ENCODE measurements around the gene EPHB6. TPM values are rescaled to one million over a fixed set of nuclear protein-coding genes. Genes with fewer than 3 reads are reported as not detected.

The EPHB6 gene
- total RNA-seq, 1 donor, result 4.0 TPM

DNA sequence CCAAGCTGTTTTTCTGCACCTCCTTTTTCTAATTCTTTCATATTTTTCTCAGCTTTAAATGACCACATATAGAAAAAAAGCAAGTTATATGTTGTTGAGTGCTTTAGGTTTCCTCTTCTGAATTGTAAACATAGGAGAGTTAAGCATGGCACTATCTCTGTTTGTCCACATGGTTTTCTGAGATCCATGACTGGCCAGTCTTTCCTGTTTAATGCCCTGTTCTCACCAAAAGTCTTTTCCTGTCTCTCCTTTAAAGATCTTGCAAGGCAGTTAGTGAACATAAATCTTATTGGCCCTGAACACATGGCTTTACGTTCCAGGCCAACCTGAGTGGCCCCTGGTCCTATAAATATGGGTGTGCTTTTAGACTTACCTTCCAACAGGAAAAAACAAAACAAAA lies 59.2 kb downstream of the EPHB6 start:
- H3K4me3 ChIP-seq (ENCODE audit: insufficient read depth, low read length), result no peak overlapping the region
- no peaks in the 10 kb centered on the region for H3K9me3 ChIP-seq (ENCODE audit: low read depth, low read length)
- no peaks in the 10 kb centered on the region for H4K20me1 ChIP-seq (ENCODE audit: insufficient read depth, low read length)
- TF ChIP-seq, protein P1, sequence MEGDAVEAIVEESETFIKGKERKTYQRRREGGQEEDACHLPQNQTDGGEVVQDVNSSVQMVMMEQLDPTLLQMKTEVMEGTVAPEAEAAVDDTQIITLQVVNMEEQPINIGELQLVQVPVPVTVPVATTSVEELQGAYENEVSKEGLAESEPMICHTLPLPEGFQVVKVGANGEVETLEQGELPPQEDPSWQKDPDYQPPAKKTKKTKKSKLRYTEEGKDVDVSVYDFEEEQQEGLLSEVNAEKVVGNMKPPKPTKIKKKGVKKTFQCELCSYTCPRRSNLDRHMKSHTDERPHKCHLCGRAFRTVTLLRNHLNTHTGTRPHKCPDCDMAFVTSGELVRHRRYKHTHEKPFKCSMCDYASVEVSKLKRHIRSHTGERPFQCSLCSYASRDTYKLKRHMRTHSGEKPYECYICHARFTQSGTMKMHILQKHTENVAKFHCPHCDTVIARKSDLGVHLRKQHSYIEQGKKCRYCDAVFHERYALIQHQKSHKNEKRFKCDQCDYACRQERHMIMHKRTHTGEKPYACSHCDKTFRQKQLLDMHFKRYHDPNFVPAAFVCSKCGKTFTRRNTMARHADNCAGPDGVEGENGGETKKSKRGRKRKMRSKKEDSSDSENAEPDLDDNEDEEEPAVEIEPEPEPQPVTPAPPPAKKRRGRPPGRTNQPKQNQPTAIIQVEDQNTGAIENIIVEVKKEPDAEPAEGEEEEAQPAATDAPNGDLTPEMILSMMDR (IDR thresholded peaks at IDR 0.05; ENCODE audit: extremely low read depth, low read depth, low read length), result no peak
- no peaks in the 10 kb centered on the region for H3K27me3 ChIP-seq (ENCODE audit: insufficient read depth, low read length)
- no peak overlapping the region for H3K27ac ChIP-seq (ENCODE audit: low read depth, low read length)
- H2AFZ ChIP-seq (ENCODE audit: low read length), result no peak overlapping the region
- DNase-seq (ENCODE audit: insufficient read length, low spot score, missing footprints), result no peak
- no peaks in the 10 kb centered on the region for H3K36me3 ChIP-seq (ENCODE audit: insufficient read depth, low read length)
- H3K4me1 ChIP-seq (ENCODE audit: insufficient read depth, low read length), result no peaks in the 10 kb centered on the region
- H3K4me2 ChIP-seq (ENCODE audit: insufficient read depth, low read length), result no peak overlapping the region
- H3K79me2 ChIP-seq (ENCODE audit: insufficient read depth, low read length), result no peaks in the 10 kb centered on the region

DNA sequence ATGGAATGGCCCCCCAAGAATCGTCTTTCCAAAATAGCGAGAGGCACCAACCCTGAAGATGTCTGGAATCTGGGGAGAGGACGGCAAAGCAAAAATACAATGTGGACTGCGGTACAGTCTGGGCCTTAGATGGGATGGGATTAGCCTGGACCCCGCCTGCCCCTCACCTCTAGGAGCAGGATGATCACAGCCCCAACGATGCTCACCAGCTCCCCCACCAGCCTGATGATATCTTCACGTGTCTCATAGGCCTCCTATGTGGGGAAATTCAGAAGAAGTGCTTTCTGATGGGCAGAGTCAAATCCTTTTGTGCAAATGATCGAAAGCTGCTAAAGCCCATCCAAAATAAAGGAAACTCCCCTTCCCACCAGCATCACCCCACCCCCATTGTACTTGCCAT lies 60.4 kb downstream of the EPHB6 start:
- Histone ChIP-seq H3K4me3 (ENCODE audit: insufficient read depth, low read length) (no peak overlapping the region), H4K20me1 (ENCODE audit: insufficient read depth, low read length) (no peaks in the 10 kb centered on the region), H3K79me2 (ENCODE audit: insufficient read depth, low read length) (no peaks in the 10 kb centered on the region), H3K4me1 (ENCODE audit: insufficient read depth, low read length) (no peaks in the 10 kb centered on the region), H3K36me3 (ENCODE audit: insufficient read depth, low read length) (no peaks in the 10 kb centered on the region), H2AFZ (ENCODE audit: low read length) (no peak overlapping the region), H3K4me2 (ENCODE audit: insufficient read depth, low read length) (no peak overlapping the region), H3K9me3 (ENCODE audit: low read depth, low read length) (no peaks in the 10 kb centered on the region), H3K27me3 (ENCODE audit: insufficient read depth, low read length) (no peaks in the 10 kb centered on the region), H3K27ac (ENCODE audit: low read depth, low read length) (no peak overlapping the region)
- TF ChIP-seq, protein P1 (IDR thresholded peaks at IDR 0.05; ENCODE audit: extremely low read depth, low read depth, low read length), result no peak
- DNase-seq (ENCODE audit: insufficient read length, low spot score, missing footprints), result no peak

- H4K20me1 ChIP-seq (ENCODE audit: insufficient read depth, low read length), result no peaks in the 10 kb centered on the region
- no peak overlapping the region for H3K4me3 ChIP-seq (ENCODE audit: insufficient read depth, low read length)
- TF ChIP-seq, protein P1 (IDR thresholded peaks at IDR 0.05; ENCODE audit: extremely low read depth, low read depth, low read length), result no peak
- no peaks in the 10 kb centered on the region for H3K27me3 ChIP-seq (ENCODE audit: insufficient read depth, low read length)
- no peak overlapping the region for H3K4me2 ChIP-seq (ENCODE audit: insufficient read depth, low read length)
- no peaks in the 10 kb centered on the region for H3K36me3 ChIP-seq (ENCODE audit: insufficient read depth, low read length)
- H2AFZ ChIP-seq (ENCODE audit: low read length), result no peak overlapping the region
- no peak for DNase-seq (ENCODE audit: insufficient read length, low spot score, missing footprints)
- H3K9me3 ChIP-seq (ENCODE audit: low read depth, low read length), result no peaks in the 10 kb centered on the region
- H3K27ac ChIP-seq (ENCODE audit: low read depth, low read length), result no peak overlapping the region
- H3K4me1 ChIP-seq (ENCODE audit: insufficient read depth, low read length), result no peaks in the 10 kb centered on the region
- no peaks in the 10 kb centered on the region for H3K79me2 ChIP-seq (ENCODE audit: insufficient read depth, low read length)
Measured at GRCh38 chr7:142916508-142916907, 61.6 kb downstream of the EPHB6 start.

DNA sequence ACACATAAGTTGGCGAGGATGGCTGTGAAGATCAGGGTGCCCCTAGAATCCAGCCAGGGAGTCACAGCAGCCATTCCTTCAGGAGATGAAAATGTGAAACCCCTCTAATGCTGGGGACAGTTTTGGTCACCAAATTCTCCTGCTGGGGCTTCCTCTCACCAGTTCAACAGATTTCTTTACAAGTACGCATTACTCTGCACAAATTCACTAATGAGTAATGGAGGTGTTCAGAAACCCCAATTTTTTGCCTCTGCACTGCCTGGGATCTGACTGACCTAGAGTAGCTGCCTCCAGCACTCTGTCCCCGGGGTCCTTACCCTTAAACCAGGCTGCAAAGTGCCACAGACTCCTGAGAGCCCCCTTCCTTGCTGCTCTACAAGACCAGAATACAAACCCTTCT lies 62.6 kb downstream of the EPHB6 start:
- H3K27ac ChIP-seq (ENCODE audit: low read depth, low read length), result no peak overlapping the region
- no peak for DNase-seq (ENCODE audit: insufficient read length, low spot score, missing footprints)
- no peaks in the 10 kb centered on the region for H4K20me1 ChIP-seq (ENCODE audit: insufficient read depth, low read length)
- no peaks in the 10 kb centered on the region for H3K36me3 ChIP-seq (ENCODE audit: insufficient read depth, low read length)
- H3K27me3 ChIP-seq (ENCODE audit: insufficient read depth, low read length), result no peaks in the 10 kb centered on the region
- H3K4me3 ChIP-seq (ENCODE audit: insufficient read depth, low read length), result no peak overlapping the region
- no peaks in the 10 kb centered on the region for H3K4me1 ChIP-seq (ENCODE audit: insufficient read depth, low read length)
- no peaks in the 10 kb centered on the region for H3K79me2 ChIP-seq (ENCODE audit: insufficient read depth, low read length)
- H3K9me3 ChIP-seq (ENCODE audit: low read depth, low read length), result no peaks in the 10 kb centered on the region
- no peak overlapping the region for H3K4me2 ChIP-seq (ENCODE audit: insufficient read depth, low read length)
- TF ChIP-seq, protein P1 (IDR thresholded peaks at IDR 0.05; ENCODE audit: extremely low read depth, low read depth, low read length), result no peak
- no peak overlapping the region for H2AFZ ChIP-seq (ENCODE audit: low read length)
